D721Med (cell line): ENCODE results near the gene PSMD6.

Source experiments
- DNase-seq: peaks from one replicate; pipeline ENCODE4 v3.0.0; 2011; ENCODE audit warnings: low spot score; ENCODE audit not compliant: insufficient read length
- FAIRE-seq: peaks from 2 replicates; lab custom pipeline; 2011; peaks lifted over from hg19 to GRCh38; lab: Jason Lieb, UNC
- TF ChIP-seq, protein P1 (sequence below): IDR thresholded peaks from 2 replicates; pipeline ENCODE4 v1.5.1; 2012; ENCODE audit warnings: mild to moderate bottlenecking, control low read depth; ENCODE audit not compliant: insufficient read depth; ENCODE audit errors: missing control alignments

Gene PSMD6

DNA sequence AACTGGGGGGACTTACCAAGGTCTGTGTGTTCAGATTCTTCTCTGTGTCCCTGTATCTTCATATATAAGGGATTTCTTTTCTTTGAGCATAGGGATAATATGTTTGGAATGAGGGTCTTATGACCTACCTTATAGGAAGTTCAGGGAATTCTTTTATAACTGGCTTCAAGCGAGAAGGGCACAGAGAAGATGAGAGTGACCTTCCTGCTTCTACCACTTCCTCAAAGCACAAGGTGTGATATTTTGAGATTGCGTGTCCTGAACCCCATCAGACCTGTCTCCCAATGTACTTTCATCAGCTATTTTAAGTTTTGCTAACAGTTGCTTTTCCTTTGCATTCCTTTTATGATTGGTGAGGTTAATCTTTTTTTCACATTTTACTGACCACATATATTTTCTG is 3.1 kb upstream of the PSMD6 start:
- TF ChIP-seq, protein P1, sequence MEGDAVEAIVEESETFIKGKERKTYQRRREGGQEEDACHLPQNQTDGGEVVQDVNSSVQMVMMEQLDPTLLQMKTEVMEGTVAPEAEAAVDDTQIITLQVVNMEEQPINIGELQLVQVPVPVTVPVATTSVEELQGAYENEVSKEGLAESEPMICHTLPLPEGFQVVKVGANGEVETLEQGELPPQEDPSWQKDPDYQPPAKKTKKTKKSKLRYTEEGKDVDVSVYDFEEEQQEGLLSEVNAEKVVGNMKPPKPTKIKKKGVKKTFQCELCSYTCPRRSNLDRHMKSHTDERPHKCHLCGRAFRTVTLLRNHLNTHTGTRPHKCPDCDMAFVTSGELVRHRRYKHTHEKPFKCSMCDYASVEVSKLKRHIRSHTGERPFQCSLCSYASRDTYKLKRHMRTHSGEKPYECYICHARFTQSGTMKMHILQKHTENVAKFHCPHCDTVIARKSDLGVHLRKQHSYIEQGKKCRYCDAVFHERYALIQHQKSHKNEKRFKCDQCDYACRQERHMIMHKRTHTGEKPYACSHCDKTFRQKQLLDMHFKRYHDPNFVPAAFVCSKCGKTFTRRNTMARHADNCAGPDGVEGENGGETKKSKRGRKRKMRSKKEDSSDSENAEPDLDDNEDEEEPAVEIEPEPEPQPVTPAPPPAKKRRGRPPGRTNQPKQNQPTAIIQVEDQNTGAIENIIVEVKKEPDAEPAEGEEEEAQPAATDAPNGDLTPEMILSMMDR, result no peak
- FAIRE-seq, result no peak
- no peak for DNase-seq

DNA sequence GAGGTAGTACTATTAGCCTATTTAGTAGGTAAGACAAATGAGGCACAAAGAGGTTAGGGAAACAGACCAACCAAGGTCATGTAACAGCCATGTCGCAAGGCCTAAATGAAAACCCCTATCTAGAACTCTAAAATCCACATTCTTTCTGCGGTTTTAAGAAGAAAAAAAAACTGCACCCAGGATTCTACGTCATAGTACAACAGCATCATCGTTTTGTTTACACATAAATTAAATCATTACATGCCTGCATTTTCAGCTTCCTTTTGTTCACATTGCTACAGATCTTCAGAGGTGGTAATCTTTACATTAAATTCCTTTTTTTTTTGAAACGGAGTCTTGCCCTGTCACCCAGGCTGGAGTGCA is 548 bp upstream of the PSMD6 start:
- DNase-seq, result no peak
- TF ChIP-seq, protein P1, result no peak
- no peak for FAIRE-seq

DNA sequence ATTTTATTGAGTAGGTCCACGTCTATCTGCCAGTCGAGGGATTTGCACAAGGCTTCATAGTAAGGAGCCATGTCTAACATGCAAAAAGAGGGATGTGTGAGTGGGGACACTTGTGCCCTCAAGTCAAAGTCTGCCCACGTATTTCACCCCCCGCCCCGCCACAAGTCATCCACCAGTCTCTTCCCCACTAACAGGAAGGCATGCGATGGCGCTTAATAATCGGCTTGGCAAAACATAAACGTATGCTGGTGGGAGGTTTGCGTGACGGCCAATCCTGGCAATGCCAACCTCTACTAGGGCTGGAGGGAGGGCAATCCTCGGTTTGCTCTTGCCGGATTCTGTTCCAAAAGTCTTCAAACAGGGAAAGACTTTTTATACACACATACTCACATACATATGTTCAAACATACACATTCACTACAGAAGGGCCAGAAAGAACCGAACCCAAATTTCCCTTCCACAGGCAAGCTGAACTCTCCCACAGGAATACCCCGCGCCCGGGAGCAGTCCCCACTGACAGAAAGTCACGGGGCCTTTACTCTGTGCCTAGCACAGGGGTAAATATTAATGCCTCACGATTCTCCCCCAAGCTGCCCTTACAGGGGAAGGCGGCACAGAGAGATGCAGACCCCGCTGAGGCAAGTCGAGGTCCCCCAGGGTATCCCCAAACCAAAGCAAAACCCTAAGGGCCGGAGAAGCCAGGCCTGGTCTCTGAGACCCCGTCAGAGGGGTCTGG is 675 bp downstream of the PSMD6 start:
- no peak for DNase-seq
- TF ChIP-seq, protein P1, result no peak
- FAIRE-seq, result no peak

DNA sequence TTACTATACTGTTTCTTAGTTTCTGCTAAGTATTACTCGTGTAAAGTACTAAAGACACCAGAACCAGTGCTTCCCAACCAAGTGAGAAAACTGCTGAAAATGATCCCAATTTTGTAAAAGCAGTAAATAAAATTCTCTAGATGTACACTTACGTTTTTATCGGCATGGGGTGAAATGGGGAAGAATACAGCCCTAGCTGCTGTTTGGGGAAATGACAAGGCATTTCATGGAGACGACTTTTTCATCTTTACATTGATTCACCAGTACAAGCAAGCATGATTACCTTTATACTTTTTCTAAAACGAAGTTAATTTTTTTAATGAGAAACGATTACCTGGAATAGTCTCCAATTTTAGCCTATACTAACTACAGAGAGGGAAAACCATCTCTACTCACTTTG is 1.4 kb downstream of the PSMD6 start:
- TF ChIP-seq, protein P1, result no peak
- FAIRE-seq (no peak), DNase-seq (no peak)

DNA sequence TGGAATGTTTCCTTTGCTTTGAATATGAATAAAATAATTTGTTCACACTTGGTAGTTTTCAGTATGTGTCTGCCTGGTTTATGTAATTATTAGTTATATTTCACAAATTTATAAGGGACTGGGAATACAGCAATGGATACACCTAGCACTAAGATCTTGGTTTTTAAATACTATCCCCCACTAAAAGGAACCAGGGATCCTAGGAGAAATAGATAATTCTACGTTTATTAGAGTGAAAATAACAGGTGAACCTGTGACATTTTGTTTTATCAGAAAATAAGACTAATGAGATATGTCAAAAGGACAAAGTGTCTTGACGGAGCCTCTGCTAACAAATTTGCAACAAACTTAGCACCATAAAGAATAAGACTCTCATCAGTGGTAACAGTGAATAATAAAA is 3.4 kb downstream of the PSMD6 start:
- FAIRE-seq, result no peak
- TF ChIP-seq, protein P1, result no peak

DNA sequence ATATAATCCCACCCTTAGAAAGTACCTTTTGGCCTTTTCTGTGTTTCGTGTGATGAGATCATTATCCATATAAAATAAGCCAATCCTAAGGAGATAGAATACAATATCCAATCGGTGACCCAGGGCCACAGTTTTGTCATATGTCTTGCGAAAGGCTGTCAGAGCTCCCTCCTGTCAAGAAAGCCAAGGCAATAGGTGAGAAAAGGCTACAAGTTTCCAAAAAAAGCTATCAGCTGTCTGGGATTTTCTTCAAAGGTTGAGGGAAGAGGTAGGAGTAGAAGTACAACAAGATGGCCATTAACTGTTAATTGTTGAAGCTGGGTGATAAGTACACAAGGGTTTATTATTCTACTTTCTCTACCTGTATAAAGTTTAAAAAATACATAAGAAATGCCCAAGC is 4.0 kb downstream of the PSMD6 start:
- FAIRE-seq (no peak), DNase-seq (no peak)
- TF ChIP-seq, protein P1, result no peak

More for the DNA sequence above, 3.4 kb downstream of the PSMD6 start:
- no peak for DNase-seq

DNA sequence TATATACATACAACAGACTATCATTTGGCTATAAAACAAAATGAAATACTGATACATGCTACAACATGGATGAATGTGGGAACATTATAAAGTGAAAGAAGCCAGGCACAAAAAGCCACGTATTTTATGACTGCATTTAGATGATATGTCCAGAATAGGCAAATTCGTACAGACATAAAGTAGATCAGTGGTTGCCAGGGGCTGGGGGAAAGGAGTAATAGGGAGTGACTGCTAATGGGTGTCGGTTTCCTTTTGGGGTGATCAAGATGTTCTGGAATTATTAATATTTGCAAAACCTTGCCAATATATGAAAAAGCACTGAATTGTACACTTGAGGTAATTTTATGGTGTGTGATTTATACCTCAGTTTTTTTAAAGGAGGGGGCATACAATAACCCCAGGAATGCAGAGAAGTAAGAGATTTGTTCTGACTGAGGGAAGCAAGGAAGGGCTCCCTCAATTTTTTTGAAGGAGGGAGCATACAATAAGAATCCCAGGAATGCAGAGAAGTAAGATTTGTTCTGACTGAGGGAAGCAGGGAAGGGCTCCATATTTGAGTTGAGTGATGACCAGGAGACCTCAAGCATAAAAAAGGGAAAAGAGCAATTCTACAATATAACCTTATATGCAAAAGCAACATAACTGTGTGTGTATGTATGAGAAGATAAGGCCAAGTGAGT is 6.2 kb downstream of the PSMD6 start:
- FAIRE-seq (no peak), DNase-seq (no peak)
- TF ChIP-seq, protein P1, result no peak
